H1 (cell line): ENCODE measurements around the gene BIRC2. TPM values are rescaled to one million over a fixed set of nuclear protein-coding genes. Genes with fewer than 3 reads are reported as not detected.

Experiments used
- CTCF ChIA-PET: fragments of 300-600 bp; sonication (Branson Sonifier 250); formaldehyde crosslinking; loops from one replicate; lab custom pipeline; 2021; ENCODE audit not compliant: partially characterized antibody; lab: Charles Lee
- POLR2A ChIA-PET: fragments of 300-600 bp; sonication (Branson Sonifier 250); formaldehyde crosslinking; loops from one replicate; lab custom pipeline; 2021; ENCODE audit warnings: inconsistent platforms; ENCODE audit not compliant: partially characterized antibody; lab: Charles Lee
- DNase-seq, 2 experiments: peaks; one replicate each; pipeline versions ENCODE4 v3.0.0 to v3.0.0-alpha.2; 2010 to 2022; ENCODE audit warnings: low spot score in 2 of 2, low read depth in 1 of 2, mixed read lengths in 1 of 2
- FAIRE-seq: peaks from 2 replicates; lab custom pipeline; 2011; peaks lifted over from hg19 to GRCh38; lab: Jason Lieb, UNC
- H2AFZ ChIP-seq: 2 replicates; pipeline ENCODE4 v1.8.1; 2012; ENCODE audit warnings: low read length, inconsistent platforms
- H2AK5ac ChIP-seq: 2 replicates; pipeline ENCODE4 v1.6.1; 2013; ENCODE audit warnings: low read depth, low read length
- H2BK120ac ChIP-seq: replicated peaks from 2 replicates; pipeline ENCODE3; 2013; ENCODE audit warnings: low read depth, low read length, inconsistent platforms
- H2BK12ac ChIP-seq: 2 replicates; pipeline ENCODE4 v1.6.1; 2013; ENCODE audit warnings: low read depth, low read length
- H2BK15ac ChIP-seq: 2 replicates; pipeline ENCODE4 v1.6.1; 2013; ENCODE audit warnings: low read length
- H2BK20ac ChIP-seq: 2 replicates; pipeline ENCODE4 v1.6.1; 2013; ENCODE audit warnings: low read length
- H2BK5ac ChIP-seq: 2 replicates; pipeline ENCODE4 v1.6.1; 2013; ENCODE audit warnings: low read depth, low read length
- H3K14ac ChIP-seq: 2 replicates; pipeline ENCODE4 v1.6.1; 2013; ENCODE audit warnings: inconsistent platforms; ENCODE audit not compliant: insufficient read length
- H3K18ac ChIP-seq: 2 replicates; pipeline ENCODE4 v1.6.1; 2013; ENCODE audit warnings: low read length; ENCODE audit errors: extremely low read depth
- H3K23ac ChIP-seq: 2 replicates; pipeline ENCODE4 v1.6.1; 2013; ENCODE audit warnings: inconsistent platforms; ENCODE audit not compliant: insufficient read length
- H3K23me2 ChIP-seq: 2 replicates; pipeline ENCODE4 v1.6.1; 2013; ENCODE audit warnings: low read depth, low read length
- H3K27ac ChIP-seq: 2 replicates; pipeline ENCODE4 v1.6.1; 2011; ENCODE audit warnings: low read depth, low read length, inconsistent platforms
- H3K27me3 ChIP-seq, 4 experiments: replicated peaks in 1 of 4; 1 replicate in 1 of 4; 2 replicates in 3 of 4; pipeline versions ENCODE4 v1.6.1 to v1.8.1; 2011 to 2013; ENCODE audit warnings: low read length in 3 of 4, mild to moderate bottlenecking in 3 of 4, inconsistent platforms in 2 of 4, mixed read lengths in 2 of 4, moderate library complexity in 1 of 4; ENCODE audit not compliant: control insufficient read depth in 3 of 4, insufficient read depth in 3 of 4; ENCODE audit errors: extremely low read depth in 1 of 4
- H3K36me3 ChIP-seq, 4 experiments: 2 replicates each; pipeline versions ENCODE4 v1.6.1 to v1.8.1; 2011 to 2013; ENCODE audit warnings: mild to moderate bottlenecking in 4 of 4, low read length in 3 of 4, moderate library complexity in 2 of 4, control low read depth in 1 of 4, inconsistent platforms in 1 of 4; ENCODE audit not compliant: insufficient read depth in 4 of 4, control insufficient read depth in 2 of 4
- H3K4ac ChIP-seq: replicated peaks from 2 replicates; pipeline ENCODE3; 2013; ENCODE audit warnings: low read length, low read depth, mixed read lengths, inconsistent platforms; ENCODE audit not compliant: insufficient read length
- H3K4me1 ChIP-seq, 4 experiments: replicated peaks in 1 of 4; 1 replicate in 1 of 4; 2 replicates in 3 of 4; pipeline versions ENCODE4 v1.6.1 to v1.8.1; 2011 to 2013; ENCODE audit warnings: low read length in 3 of 4, inconsistent platforms in 2 of 4, mixed read lengths in 1 of 4; ENCODE audit not compliant: insufficient read depth in 4 of 4, control insufficient read depth in 3 of 4
- H3K4me2 ChIP-seq, 2 experiments: 2 replicates each; pipeline versions ENCODE4 v1.6.1 to v1.8.1; 2011 to 2013; ENCODE audit warnings: low read depth in 2 of 2, low read length in 2 of 2, control low read depth in 1 of 2, inconsistent platforms in 1 of 2, mild to moderate bottlenecking in 1 of 2; ENCODE audit not compliant: insufficient read depth in 1 of 2
- H3K4me3 ChIP-seq, 4 experiments: fragments of 200-600, 300-600 bp in 1 of 4; sonication (generic), shearing (Covaris generic), sonication (Bioruptor Twin) in 1 of 4; 2 replicates each; pipeline versions ENCODE4 v1.5.1 to v1.8.1; 2011 to 2016; ENCODE audit warnings: low read length in 4 of 4, low read depth in 3 of 4, control low read depth in 2 of 4, inconsistent platforms in 2 of 4, mild to moderate bottlenecking in 2 of 4, mixed read lengths in 1 of 4, moderate library complexity in 1 of 4; ENCODE audit not compliant: insufficient read depth in 2 of 4; ENCODE audit errors: extremely low read depth in 1 of 4
- H3K56ac ChIP-seq: replicated peaks from 2 replicates; pipeline ENCODE3; 2013; ENCODE audit warnings: low read depth, mild to moderate bottlenecking, mixed read lengths, low read length, inconsistent platforms; ENCODE audit not compliant: insufficient read length
- H3K79me1 ChIP-seq: 2 replicates; pipeline ENCODE4 v1.6.1; 2013; ENCODE audit warnings: low read depth, low read length, control low read depth
- H3K79me2 ChIP-seq, 2 experiments: 2 replicates each; pipeline versions ENCODE4 v1.6.1 to v1.8.1; 2012 to 2013; ENCODE audit warnings: low read length in 2 of 2, mild to moderate bottlenecking in 2 of 2, inconsistent platforms in 1 of 2; ENCODE audit not compliant: insufficient read depth in 2 of 2, control insufficient read depth in 1 of 2
- H3K9ac ChIP-seq, 4 experiments: replicated peaks in 1 of 4; 1 replicate in 1 of 4; 2 replicates in 3 of 4; pipeline versions ENCODE4 v1.6.1 to v1.8.1; 2011 to 2013; ENCODE audit warnings: low read depth in 3 of 4, low read length in 3 of 4, control low read depth in 2 of 4, mild to moderate bottlenecking in 2 of 4, moderate library complexity in 2 of 4, inconsistent platforms in 1 of 4; ENCODE audit errors: extremely low read depth in 1 of 4
- H3K9me3 ChIP-seq, 2 experiments: 2 replicates each; pipeline versions ENCODE4 v1.6.1 to v1.8.1; 2012 to 2013; ENCODE audit warnings: mild to moderate bottlenecking in 2 of 2, moderate library complexity in 2 of 2, control low read depth in 1 of 2, inconsistent platforms in 1 of 2, low read depth in 1 of 2, low read length in 1 of 2, mixed read lengths in 1 of 2; ENCODE audit not compliant: insufficient read depth in 2 of 2
- H4K20me1 ChIP-seq, 2 experiments: replicated peaks in 1 of 2; 2 replicates each; pipeline versions ENCODE3 to v1.8.1; 2011 to 2013; ENCODE audit warnings: inconsistent platforms in 2 of 2, low read length in 2 of 2, mild to moderate bottlenecking in 1 of 2; ENCODE audit not compliant: insufficient read depth in 2 of 2, control insufficient read depth in 1 of 2
- H4K5ac ChIP-seq: 2 replicates; pipeline ENCODE4 v1.6.1; 2013; ENCODE audit warnings: low read length, low read depth, mixed read lengths, inconsistent platforms; ENCODE audit not compliant: insufficient read length
- H4K8ac ChIP-seq: 2 replicates; pipeline ENCODE4 v1.8.0; 2013; ENCODE audit warnings: mild to moderate bottlenecking, moderate library complexity, low read length, inconsistent platforms; ENCODE audit not compliant: insufficient read depth; ENCODE audit errors: extremely low read depth
- H4K91ac ChIP-seq: replicated peaks from 2 replicates; pipeline ENCODE3; 2013; ENCODE audit warnings: low read length, mixed read lengths, inconsistent platforms; ENCODE audit not compliant: insufficient read length
- BACH1 ChIP-seq: IDR thresholded peaks from 2 replicates; pipeline ENCODE4 v1.6.1; 2012; ENCODE audit warnings: low read length, improper control_type of control experiment
- BCL11A ChIP-seq, 2 experiments: IDR thresholded peaks; one replicate each; pipeline ENCODE4 v1.6.1; 2011; ENCODE audit warnings: low read depth in 2 of 2, low read length in 2 of 2, mild to moderate bottlenecking in 2 of 2
- CBX5 ChIP-seq: fragments of 300-800, 300-1000 bp; sonication (generic); IDR thresholded peaks from 2 replicates; pipeline ENCODE4 v1.7.1; 2016; ENCODE audit warnings: antibody characterized with exemption, low read length, low read depth
- CEBPB ChIP-seq: IDR thresholded peaks from 2 replicates; pipeline ENCODE4 v1.6.1; 2012; ENCODE audit warnings: low read depth, low read length
- CHD1 ChIP-seq: IDR thresholded peaks from 2 replicates; pipeline ENCODE4 v1.6.1; 2012; ENCODE audit warnings: low read depth, low read length, improper control_type of control experiment
- GABPA ChIP-seq: IDR thresholded peaks from 2 replicates; pipeline ENCODE4 v1.6.1; 2011; ENCODE audit warnings: mild to moderate bottlenecking, low read length, moderate library complexity, borderline replicate concordance; ENCODE audit not compliant: insufficient read depth
- HDAC6 ChIP-seq: IDR thresholded peaks from one replicate; pipeline ENCODE4 v1.7.1; 2012; ENCODE audit warnings: low read depth, mild to moderate bottlenecking, inconsistent platforms, low read length, moderate library complexity
- JUND ChIP-seq: IDR thresholded peaks from 2 replicates; pipeline ENCODE4 v1.6.1; 2011; ENCODE audit warnings: mild to moderate bottlenecking, improper control_type of control experiment, low read length
- KDM4A ChIP-seq: IDR thresholded peaks from one replicate; pipeline ENCODE4 v1.7.1; 2012; ENCODE audit warnings: low read depth, mild to moderate bottlenecking, moderate library complexity, low read length, inconsistent platforms; ENCODE audit not compliant: severe bottlenecking
- RFX5 ChIP-seq: IDR thresholded peaks from 2 replicates; pipeline ENCODE4 v1.6.1; 2011; ENCODE audit warnings: low read depth, low read length, improper control_type of control experiment, borderline replicate concordance
- SIN3A ChIP-seq, 2 experiments: IDR thresholded peaks in 1 of 2; conservative IDR thresholded peaks in 1 of 2; 2 replicates each; pipeline ENCODE4 v1.6.1; 2011 to 2012; ENCODE audit warnings: low read length in 2 of 2, improper control_type of control experiment in 1 of 2, low read depth in 1 of 2, mild to moderate bottlenecking in 1 of 2
- SP1 ChIP-seq: IDR thresholded peaks from 2 replicates; pipeline ENCODE4 v1.6.1; 2011; ENCODE audit warnings: low read depth, low read length
- TBP ChIP-seq: IDR thresholded peaks from 2 replicates; pipeline ENCODE4 v1.6.1; 2011; ENCODE audit warnings: low read depth, low read length, improper control_type of control experiment
- polyA plus RNA-seq, 7 experiments: library from polyadenylated mRNA; depleted of rRNA in 3 of 7; stranded (reverse) in 5 of 7; unstranded in 2 of 7; fragments of >200 nt in 5 of 7; fragments of 200-250 nt in 2 of 7; gene quantifications; 1 replicate in 5 of 7; 2 replicates in 1 of 7; 4 replicates in 1 of 7; pipeline versions ENCODE4 v1.2.1 to v1.2.3, GENCODE V29; 2011 to 2013; ENCODE audit warnings: missing spikeins in 2 of 7, mixed read lengths in 2 of 7
- total RNA-seq: library from RNA; stranded (reverse); fragmentation: NEBNext Ultra II Directional; extraction: Animal tissue kit (Norgen Biotek cat#: 25700); gene quantifications from 2 replicates; pipeline ENCODE4 v1.2.1, GENCODE V29; 2021
- TF ChIP-seq, protein P1 (sequence below), 3 experiments: IDR thresholded peaks; 1 replicate in 2 of 3; 2 replicates in 1 of 3; pipeline versions ENCODE4 v1.5.1 to v1.6.1; 2011; ENCODE audit warnings: low read length in 3 of 3, mild to moderate bottlenecking in 3 of 3, inconsistent platforms in 2 of 3, low read depth in 1 of 3, moderate library complexity in 1 of 3; ENCODE audit not compliant: insufficient read depth in 1 of 3; ENCODE audit errors: control extremely low read depth in 1 of 3

BIRC2 gene
- total and polyA plus RNA-seq, 2 of the 8 experiments (the other 6 are each of a cell fraction or from before 2014, with no cell fraction given) = 18.4 to 24.7 TPM

DNA sequence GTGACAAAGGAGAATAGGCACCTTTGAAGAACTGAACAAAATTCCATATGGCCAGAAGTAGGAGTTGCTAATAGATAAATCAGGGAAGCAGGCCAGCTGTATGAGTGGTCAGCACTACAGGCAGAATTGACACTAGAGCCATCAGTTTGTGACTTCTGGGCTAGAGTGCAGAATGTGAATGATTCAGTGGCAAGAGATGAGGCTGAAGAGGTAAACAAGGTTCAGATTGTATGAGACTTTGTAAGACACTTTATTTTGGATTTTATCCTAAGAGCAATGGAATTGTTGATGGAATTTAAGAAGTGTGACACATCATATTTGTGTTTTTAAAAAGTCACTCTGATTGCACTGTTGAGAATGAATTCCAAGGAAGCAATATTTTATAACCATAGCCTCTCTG, 16.8 kb upstream of the BIRC2 start:
- no peaks in the 10 kb centered on the region for H3K9me3 ChIP-seq
- no peak for DNase-seq
- H3K79me1 ChIP-seq = no peaks in the 10 kb centered on the region
- no peak overlapping the region for H2BK15ac ChIP-seq
- H3K4me3 ChIP-seq = no peak overlapping the region
- H2BK12ac ChIP-seq = no peak overlapping the region
- H3K9ac ChIP-seq = no peak overlapping the region
- H3K23me2 ChIP-seq = no peaks in the 10 kb centered on the region
- H2AFZ ChIP-seq = no peak overlapping the region
- H2BK120ac ChIP-seq = no peak overlapping the region
- no peak overlapping the region for H2AK5ac ChIP-seq
- CTCF ChIA-PET = no interaction called here
- H2BK5ac ChIP-seq = no peak overlapping the region
- H3K4ac ChIP-seq = no peak overlapping the region
- H2BK20ac ChIP-seq = no peak overlapping the region
- no peak overlapping the region for H3K23ac ChIP-seq
- no peak overlapping the region for H3K14ac ChIP-seq
- no peak overlapping the region for H4K5ac ChIP-seq
- FAIRE-seq = no peak
- no peak overlapping the region for H4K8ac ChIP-seq
- H3K27ac ChIP-seq = no peak overlapping the region
- no peaks in the 10 kb centered on the region for H3K36me3 ChIP-seq
- POLR2A ChIA-PET = no interaction called here
- no peak overlapping the region for H3K18ac ChIP-seq
- H3K79me2 ChIP-seq = no peaks in the 10 kb centered on the region
- H3K4me2 ChIP-seq = no peak overlapping the region
- no peak overlapping the region for H4K91ac ChIP-seq
- no peaks in the 10 kb centered on the region for H3K4me1 ChIP-seq
- no peaks in the 10 kb centered on the region for H4K20me1 ChIP-seq
- H3K27me3 ChIP-seq = no peaks in the 10 kb centered on the region
- no peak overlapping the region for H3K56ac ChIP-seq
- TF ChIP-seq JUND (no peak), RFX5 (no peak), CBX5 (no peak), SP1 (no peak), CEBPB (no peak), GABPA (no peak), SIN3A (conservative IDR thresholded peaks at IDR 0.05 in 1 of 2, IDR thresholded peaks at IDR 0.05 in 1 of 2; ENCODE audit: low read depth in 1 of 2, low read length in 2 of 2) (no peak), CHD1 (no peak), HDAC6 (no peak), TBP (no peak), KDM4A (no peak), BCL11A (IDR thresholded peaks at IDR 0.05; ENCODE audit: low read depth in 2 of 2, low read length in 2 of 2) (no peak), BACH1 (no peak)
- TF ChIP-seq, protein P1, sequence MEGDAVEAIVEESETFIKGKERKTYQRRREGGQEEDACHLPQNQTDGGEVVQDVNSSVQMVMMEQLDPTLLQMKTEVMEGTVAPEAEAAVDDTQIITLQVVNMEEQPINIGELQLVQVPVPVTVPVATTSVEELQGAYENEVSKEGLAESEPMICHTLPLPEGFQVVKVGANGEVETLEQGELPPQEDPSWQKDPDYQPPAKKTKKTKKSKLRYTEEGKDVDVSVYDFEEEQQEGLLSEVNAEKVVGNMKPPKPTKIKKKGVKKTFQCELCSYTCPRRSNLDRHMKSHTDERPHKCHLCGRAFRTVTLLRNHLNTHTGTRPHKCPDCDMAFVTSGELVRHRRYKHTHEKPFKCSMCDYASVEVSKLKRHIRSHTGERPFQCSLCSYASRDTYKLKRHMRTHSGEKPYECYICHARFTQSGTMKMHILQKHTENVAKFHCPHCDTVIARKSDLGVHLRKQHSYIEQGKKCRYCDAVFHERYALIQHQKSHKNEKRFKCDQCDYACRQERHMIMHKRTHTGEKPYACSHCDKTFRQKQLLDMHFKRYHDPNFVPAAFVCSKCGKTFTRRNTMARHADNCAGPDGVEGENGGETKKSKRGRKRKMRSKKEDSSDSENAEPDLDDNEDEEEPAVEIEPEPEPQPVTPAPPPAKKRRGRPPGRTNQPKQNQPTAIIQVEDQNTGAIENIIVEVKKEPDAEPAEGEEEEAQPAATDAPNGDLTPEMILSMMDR (IDR thresholded peaks at IDR 0.05; ENCODE audit: control extremely low read depth in 1 of 3, insufficient read depth in 1 of 3, low read depth in 1 of 3, low read length in 3 of 3) = no peak
